Kidney tubule cell (primary cell): ENCODE results near the gene METTL23.
"Not testable (repeated sequence)": the region's sequence is repeated elsewhere in the genome, so short reads cannot be mapped to it uniquely, and the experiment has no call there.

Experiments used
- DNase-seq: peaks from one replicate; pipeline ENCODE4 v3.0.0-alpha.2; 2018; ENCODE audit warnings: low spot score

Gene METTL23

GRCh38 chr17:76695059-76695831 lies 31.4 kb upstream of the METTL23 start:
- DNase-seq = peak; percentile 54

GRCh38 chr17:76696763-76697701 lies 29.6 kb upstream of the METTL23 start:
- DNase-seq = no peak

GRCh38 chr17:76697702-76698465 lies 28.8 kb upstream of the METTL23 start:
- DNase-seq = peak; percentile 67

- not testable (repeated sequence) for DNase-seq
These were observed 28.1 kb upstream of the METTL23 start for GRCh38 chr17:76698466-76698977.

GRCh38 chr17:76700270-76700616 lies 26.4 kb upstream of the METTL23 start:
- no peak for DNase-seq

- no peak for DNase-seq
These were observed 25.8 kb upstream of the METTL23 start for GRCh38 chr17:76700617-76701470.

GRCh38 chr17:76701471-76701967 lies 25.1 kb upstream of the METTL23 start:
- no peak for DNase-seq

- DNase-seq = no peak
These were observed 24.6 kb upstream of the METTL23 start for GRCh38 chr17:76702076-76702475.

GRCh38 chr17:76702941-76703637 lies 23.6 kb upstream of the METTL23 start:
- no peak for DNase-seq

GRCh38 chr17:76704805-76705204 lies 21.8 kb upstream of the METTL23 start:
- DNase-seq = no peak

- no peak for DNase-seq
These were observed 19.8 kb upstream of the METTL23 start for GRCh38 chr17:76706817-76707216.

GRCh38 chr17:76707985-76708807 lies 18.4 kb upstream of the METTL23 start:
- DNase-seq = no peak

GRCh38 chr17:76709077-76709950 lies 17.3 kb upstream of the METTL23 start:
- peak; percentile 91 for DNase-seq

GRCh38 chr17:76709951-76710862 lies 16.4 kb upstream of the METTL23 start:
- DNase-seq = peak; percentile 23

- DNase-seq = peak; percentile 77
These were observed 15.6 kb upstream of the METTL23 start, which contains the start of gene MXRA7 for GRCh38 chr17:76710863-76711611. Gene MXRA7 (minus strand): TSS chr17:76710965. CDS start chr17:76710946, 19 bp downstream.

GRCh38 chr17:76712321-76712720 lies 14.3 kb upstream of the METTL23 start:
- DNase-seq = not testable (repeated sequence)
